GM12878 (cell line): ENCODE results near the gene CCP110. TPM values are rescaled to one million over a fixed set of nuclear protein-coding genes. Genes with fewer than 3 reads are reported as not detected.

Experiments used
- ATAC-seq: fragments of 200-7000 bp; cut with Tn5 transposase; 3 replicates; pipeline ENCODE4 v1.9.1; 2020; ENCODE audit warnings: mild to moderate bottlenecking, moderate library complexity
- BruUV-seq: library from RNA; stranded (reverse); fragments of 400-500 nt; replicated peaks from 2 replicates; lab custom pipeline; 2021; lab: Mats Ljungman, UMichigan
- CTCF ChIA-PET: fragments of 300-600 bp; sonication (Branson Sonifier 250); formaldehyde crosslinking; extraction: SDS; loops from one replicate; lab custom pipeline; 2021; ENCODE audit warnings: inconsistent platforms; lab: Yijun Ruan, JAX
- POLR2A ChIA-PET: fragments of 350-600 bp; formaldehyde crosslinking; extraction: SDS; loops from one replicate; lab custom pipeline; 2021; ENCODE audit warnings: inconsistent platforms; lab: Charles Lee
- RAD21 ChIA-PET: fragments of 300-600 bp; sonication (Branson Sonifier 250); formaldehyde crosslinking; loops from one replicate; lab custom pipeline; 2023; ENCODE audit warnings: antibody characterized with exemption; ENCODE audit not compliant: unreplicated experiment; lab: Charles Lee
- SMC1A ChIA-PET: fragments of 300-600 bp; sonication (Branson Sonifier 250); formaldehyde crosslinking; loops from one replicate; lab custom pipeline; 2023; ENCODE audit not compliant: unreplicated experiment, uncharacterized antibody; lab: Charles Lee
- DNase-seq: peaks from one replicate; pipeline ENCODE4 v3.0.0-alpha.2; 2011; ENCODE audit warnings: low read depth, low spot score
- FAIRE-seq: peaks from 3 replicates; lab custom pipeline; 2011; peaks lifted over from hg19 to GRCh38; lab: Jason Lieb, UNC
- H2AFZ ChIP-seq: 2 replicates; pipeline ENCODE4 v1.6.0; 2011; ENCODE audit warnings: low read depth, low read length, control low read depth; ENCODE audit not compliant: control insufficient read depth
- H3K27ac ChIP-seq: 2 replicates; pipeline ENCODE4 v1.5.1; 2011; ENCODE audit warnings: control low read depth; ENCODE audit not compliant: control insufficient read depth, insufficient read depth
- H3K27me3 ChIP-seq, 2 experiments: replicated peaks in 1 of 2; 2 replicates each; pipeline versions ENCODE4 v1.6.0 to v1.6.1; 2011; ENCODE audit warnings: low read length in 1 of 2; ENCODE audit not compliant: control insufficient read depth in 2 of 2, insufficient read depth in 2 of 2
- H3K36me3 ChIP-seq, 2 experiments: 2 replicates each; pipeline ENCODE4 v1.5.1; 2011; ENCODE audit warnings: low read length in 1 of 2; ENCODE audit not compliant: control insufficient read depth in 2 of 2, insufficient read depth in 2 of 2
- H3K4me1 ChIP-seq: 2 replicates; pipeline ENCODE4 v1.6.1; 2011; ENCODE audit warnings: mild to moderate bottlenecking, low read length, moderate library complexity, mixed read lengths; ENCODE audit not compliant: control insufficient read depth, insufficient read depth
- H3K4me2 ChIP-seq: 2 replicates; pipeline ENCODE4 v1.6.0; 2011; ENCODE audit warnings: control low read depth; ENCODE audit not compliant: control insufficient read depth, insufficient read depth
- H3K4me3 ChIP-seq: fragments of 200-600 bp; sonication (generic); 2 replicates; pipeline ENCODE4 v1.5.1; 2016
- H3K79me2 ChIP-seq: 2 replicates; pipeline ENCODE4 v1.6.0; 2011; ENCODE audit warnings: low read length; ENCODE audit not compliant: control insufficient read depth, insufficient read depth
- H3K9ac ChIP-seq: 2 replicates; pipeline ENCODE4 v1.8.0; 2011; ENCODE audit warnings: low read length, control low read depth, mixed read lengths; ENCODE audit not compliant: control insufficient read depth, insufficient read depth
- H3K9me3 ChIP-seq: replicated peaks from 3 replicates; pipeline ENCODE4 v1.5.1; 2011; ENCODE audit warnings: mild to moderate bottlenecking, low read length; ENCODE audit not compliant: control insufficient read depth, insufficient read depth
- H4K20me1 ChIP-seq: 2 replicates; pipeline ENCODE4 v1.6.0; 2011; ENCODE audit not compliant: control insufficient read depth, insufficient read depth
- ATF3 ChIP-seq: IDR thresholded peaks from 2 replicates; pipeline ENCODE4 v1.6.1; 2011; ENCODE audit warnings: low read depth, mild to moderate bottlenecking, low read length, moderate library complexity, borderline replicate concordance; ENCODE audit errors: extremely low read depth
- BCL3 ChIP-seq: IDR thresholded peaks from 2 replicates; pipeline ENCODE4 v1.6.1; 2011; ENCODE audit warnings: borderline replicate concordance, low read depth, mild to moderate bottlenecking, moderate library complexity, low read length; ENCODE audit not compliant: insufficient read depth, poor library complexity, severe bottlenecking
- BRCA1 ChIP-seq: IDR thresholded peaks from 2 replicates; pipeline ENCODE4 v1.6.1; 2011; ENCODE audit warnings: low read depth, low read length, improper control_type of control experiment
- FOS ChIP-seq: IDR thresholded peaks from 3 replicates; pipeline ENCODE4 v1.6.1; 2011; ENCODE audit warnings: borderline replicate concordance; ENCODE audit not compliant: insufficient read length; ENCODE audit errors: extremely low read depth
- GATAD2B ChIP-seq: fragments of 450-650 bp; conservative IDR thresholded peaks from 2 replicates; pipeline ENCODE4 v1.6.1; 2017; ENCODE audit warnings: low read depth, mild to moderate bottlenecking, moderate library complexity
- HDGF ChIP-seq: fragments of 450-650 bp; IDR thresholded peaks from 2 replicates; pipeline ENCODE4 v1.6.1; 2016; ENCODE audit warnings: antibody characterized with exemption
- LARP7 ChIP-seq: fragments of 450-650 bp; IDR thresholded peaks from 2 replicates; pipeline ENCODE4 v1.6.1; 2017; ENCODE audit warnings: mild to moderate bottlenecking
- PAX5 ChIP-seq: IDR thresholded peaks from 2 replicates; pipeline ENCODE4 v1.6.1; 2011; ENCODE audit warnings: low read depth, low read length, borderline replicate concordance
- PAX8 ChIP-seq: fragments of 450-650 bp; IDR thresholded peaks from 2 replicates; pipeline ENCODE4 v1.6.1; 2017; ENCODE audit warnings: mild to moderate bottlenecking, moderate library complexity
- PML ChIP-seq: IDR thresholded peaks from 2 replicates; pipeline ENCODE4 v1.6.1; 2012; ENCODE audit warnings: low read length, inconsistent platforms
- SMAD1 ChIP-seq: fragments of 450-650 bp; IDR thresholded peaks from 2 replicates; pipeline ENCODE4 v1.6.1; 2018; ENCODE audit warnings: mild to moderate bottlenecking, low read depth; ENCODE audit not compliant: partially characterized antibody
- SP1 ChIP-seq: IDR thresholded peaks from one replicate; pipeline ENCODE4 v1.6.1; 2011; ENCODE audit warnings: low read depth, low read length
- TAF1 ChIP-seq: IDR thresholded peaks from 2 replicates; pipeline ENCODE4 v1.6.1; 2011; ENCODE audit warnings: mild to moderate bottlenecking, low read depth, low read length, borderline replicate concordance
- ZNF384 ChIP-seq: IDR thresholded peaks from 2 replicates; pipeline ENCODE4 v1.6.1; 2012; ENCODE audit warnings: low read depth, mild to moderate bottlenecking, low read length, improper control_type of control experiment, borderline replicate concordance
- ZNF592 ChIP-seq: fragments of 450-650 bp; IDR thresholded peaks from 2 replicates; pipeline ENCODE4 v1.6.1; 2017; ENCODE audit warnings: mild to moderate bottlenecking, moderate library complexity
- WGBS: methylation state at CpG from one replicate; pipeline ENCODE4 v1.1.6; 2016; ENCODE audit warnings: low lambda C conversion rate; ENCODE audit not compliant: insufficient replicate concordance, insufficient coverage; ENCODE audit errors: missing lambda C conversion rate; 5-methylcytosine and 5-hydroxymethylcytosine counted together
- in situ Hi-C: fragments of 300-500 bp; cut with MboI; formaldehyde crosslinking; loops from 9 replicates; pipeline ENCODE4 v1.14.3; 2018; ENCODE audit warnings: mixed read lengths
- intact Hi-C: fragments of 100-400 bp; cut with micrococcal nuclease; formaldehyde crosslinking; loops from one replicate; pipeline ENCODE4 v1.14.2; 2022; ENCODE audit not compliant: unreplicated experiment
- polyA plus RNA-seq, 11 experiments: library from polyadenylated mRNA; depleted of rRNA in 4 of 11; unstranded in 6 of 11; stranded (reverse) in 5 of 11; fragments of >200 nt; fragmentation: Nextera tagmentation in 4 of 11; fragmentation: Illumina TruSeq in 1 of 11; extraction: Ambion mirVana in 4 of 11; extraction: Trizol in 1 of 11; gene quantifications; 1 replicate in 1 of 11; 2 replicates in 10 of 11; pipeline versions ENCODE4 v1.2.1 to v1.2.3, GENCODE V29; 2011 to 2016; ENCODE audit warnings: inconsistent platforms in 2 of 11, missing spikeins in 2 of 11, low read depth in 1 of 11
- total RNA-seq, 4 experiments: library from RNA; depleted of rRNA in 3 of 4; stranded (reverse); fragments of >200 nt in 3 of 4; fragmentation: Illumina TruSeq in 1 of 4; extraction: Trizol in 1 of 4; gene quantifications; 2 replicates each; pipeline versions ENCODE4 v1.2.1 to v1.2.3, GENCODE V29; 2013 to 2021

Gene CCP110
- total and polyA plus RNA-seq, 10 of the 15 experiments (the other 5 are each of a cell fraction or from before 2014, with no cell fraction given), result 6.4 to 38.1 (median 26.7) TPM

GRCh38 chr16:19523184-19523558 lies 571 bp upstream of the CCP110 start:
- in situ Hi-C loops, result loop anchor here (10.0 kb wide), 1 partner anchor 728 kb away; the partner anchor contains the start of gene RPS15A
- TF ChIP-seq GATAD2B, result no peak
- TF ChIP-seq LARP7, result no peak
- TF ChIP-seq BRCA1, result no peak
- no peak for TF ChIP-seq TAF1
- no peak for TF ChIP-seq ATF3
- no peak for TF ChIP-seq BCL3
- no peak for TF ChIP-seq SP1
- no peak for TF ChIP-seq PAX5
- TF ChIP-seq FOS, result no peak
- no peak for TF ChIP-seq PAX8
- TF ChIP-seq HDGF, result no peak
- TF ChIP-seq PML, result no peak
- TF ChIP-seq ZNF592, result no peak
- TF ChIP-seq SMAD1, result no peak
- no peak for TF ChIP-seq ZNF384
- no peak overlapping the region for H3K9ac ChIP-seq
- FAIRE-seq (no peak), DNase-seq (no peak), ATAC-seq (no peak)
- H2AFZ ChIP-seq, result peak overlapping the region; percentile 60
- RAD21 ChIA-PET, result interaction anchor here (1.1 to 2.5 kb wide), 3 partner anchors 32 to 407 kb away, joined by 3 to 24 read pairs (median 3); partner anchors contain the start of gene VPS35L
- BruUV-seq, result no TSS peak
- no peaks in the 10 kb centered on the region for H3K9me3 ChIP-seq
- intact Hi-C loops, result loop anchor here (5.0 kb wide), 1 partner anchor 456 kb away; the partner anchor contains the start of gene COQ7
- CTCF ChIA-PET, result interaction anchor here (1.0 to 5.2 kb wide), 3 partner anchors 20 to 401 kb away, joined by 3 to 56 read pairs (median 20); partner anchors contain the start of gene VPS35L
- no peak overlapping the region for H3K4me3 ChIP-seq
- no peaks in the 10 kb centered on the region for H3K27me3 ChIP-seq
- peaks cover 67% of the 10 kb centered on the region for H3K79me2 ChIP-seq
- H4K20me1 ChIP-seq, result no peaks in the 10 kb centered on the region
- POLR2A ChIA-PET, result interaction anchor here (0.6 to 2.6 kb wide), 3 partner anchors 12 to 597 kb away, joined by 4 to 23 read pairs (median 7); partner anchors contain the start of genes SMG1 and VPS35L
- H3K4me1 ChIP-seq, result peaks cover 14% of the 10 kb centered on the region
- 57% methylated on average over 18 of the region's 18 CpGs for WGBS
- H3K36me3 ChIP-seq, result no peaks in the 10 kb centered on the region
- H3K27ac ChIP-seq, result no peak overlapping the region
- H3K4me2 ChIP-seq, result no peak overlapping the region; the same call in 1 of the 2 replicates
- SMC1A ChIA-PET, result no interaction called here
